ENCODE data around the gene B4GALT5.
"Not testable (repeated sequence)": the region's sequence is repeated elsewhere in the genome, so short reads cannot be mapped to it uniquely, and the experiment has no call there.

B4GALT5 gene

DNA sequence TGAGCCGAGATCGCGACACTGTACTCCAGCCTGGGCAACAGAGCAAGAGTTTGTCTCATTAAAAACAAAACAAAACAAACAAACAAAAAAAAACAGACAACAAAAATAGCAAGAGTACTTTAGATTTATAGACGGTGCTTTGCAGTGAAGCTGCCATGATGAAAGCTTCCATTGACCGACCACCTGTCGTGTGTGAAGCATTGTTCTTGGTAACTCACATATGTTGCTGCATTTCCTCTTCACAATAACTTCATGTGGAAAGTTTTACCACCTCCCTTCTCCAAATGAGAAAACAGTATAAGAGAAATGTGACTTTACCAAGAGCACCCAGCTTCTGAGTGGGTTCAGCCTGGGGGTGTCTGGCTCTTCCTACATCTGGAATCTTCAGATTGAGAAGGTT is 89.4 kb downstream of the B4GALT5 start:
- DNase-seq, result no peak

DNA sequence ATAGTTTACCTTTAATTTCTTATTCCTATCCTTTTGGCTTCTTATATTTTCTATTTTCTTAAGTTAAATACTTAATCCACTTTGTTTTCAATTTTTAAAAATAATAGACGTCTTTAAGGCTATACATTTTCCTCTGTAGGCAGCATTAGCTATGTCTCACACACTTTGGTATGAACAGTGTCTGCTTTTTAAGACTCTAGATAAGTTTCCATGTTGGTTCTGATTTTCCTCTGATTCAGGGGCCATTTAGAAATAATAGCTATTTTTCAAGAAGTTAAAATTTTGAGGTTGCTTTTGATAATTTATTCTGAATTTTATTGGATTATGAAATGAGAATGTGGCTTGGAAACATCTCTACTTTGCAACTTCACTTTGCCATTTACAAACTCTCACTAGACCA is 91.4 kb downstream of the B4GALT5 start:
- DNase-seq, result no peak

DNA sequence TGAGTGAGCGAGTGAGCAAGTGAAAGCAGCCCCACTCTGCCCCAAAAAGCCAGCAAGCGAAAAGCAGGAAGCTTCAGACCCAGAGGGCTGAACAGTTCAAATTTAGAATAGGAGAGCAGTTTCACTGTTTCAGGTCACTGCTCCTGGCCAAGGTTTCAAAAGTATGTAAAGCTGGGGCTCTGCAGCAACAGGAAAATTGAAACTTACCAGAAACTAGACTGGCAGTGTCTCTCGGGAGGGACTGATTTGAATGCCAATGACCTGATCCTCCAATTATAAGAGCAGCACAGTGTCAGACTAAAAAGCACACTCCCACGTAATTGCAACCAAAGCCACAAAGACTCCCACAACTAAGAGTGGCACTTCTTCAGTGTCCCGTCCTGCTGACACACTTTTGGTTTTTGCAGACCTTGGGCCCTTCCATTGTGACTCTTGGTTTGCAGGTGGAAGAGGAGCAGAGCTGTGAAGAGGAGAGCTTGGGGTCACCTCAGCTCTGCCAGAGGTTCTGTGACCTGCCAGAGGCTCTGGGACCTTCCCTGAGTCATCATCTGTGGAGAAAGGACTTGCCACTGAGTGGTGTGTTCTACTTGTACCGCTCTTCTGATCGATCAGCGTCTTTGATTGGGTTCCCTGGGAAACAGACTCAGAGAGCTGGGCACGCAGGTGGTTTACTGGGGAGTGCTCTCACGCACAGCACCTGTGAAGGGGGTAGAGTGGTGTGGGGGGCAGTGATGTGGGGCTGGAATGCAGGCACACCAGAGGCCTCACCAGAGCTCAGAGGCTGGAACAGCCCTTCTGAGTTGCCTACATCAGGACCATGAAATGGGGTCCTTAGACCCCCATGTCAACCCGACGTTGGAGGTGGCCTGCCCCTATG is 93.1 kb downstream of the B4GALT5 start:
- DNase-seq, result no peak

DNA sequence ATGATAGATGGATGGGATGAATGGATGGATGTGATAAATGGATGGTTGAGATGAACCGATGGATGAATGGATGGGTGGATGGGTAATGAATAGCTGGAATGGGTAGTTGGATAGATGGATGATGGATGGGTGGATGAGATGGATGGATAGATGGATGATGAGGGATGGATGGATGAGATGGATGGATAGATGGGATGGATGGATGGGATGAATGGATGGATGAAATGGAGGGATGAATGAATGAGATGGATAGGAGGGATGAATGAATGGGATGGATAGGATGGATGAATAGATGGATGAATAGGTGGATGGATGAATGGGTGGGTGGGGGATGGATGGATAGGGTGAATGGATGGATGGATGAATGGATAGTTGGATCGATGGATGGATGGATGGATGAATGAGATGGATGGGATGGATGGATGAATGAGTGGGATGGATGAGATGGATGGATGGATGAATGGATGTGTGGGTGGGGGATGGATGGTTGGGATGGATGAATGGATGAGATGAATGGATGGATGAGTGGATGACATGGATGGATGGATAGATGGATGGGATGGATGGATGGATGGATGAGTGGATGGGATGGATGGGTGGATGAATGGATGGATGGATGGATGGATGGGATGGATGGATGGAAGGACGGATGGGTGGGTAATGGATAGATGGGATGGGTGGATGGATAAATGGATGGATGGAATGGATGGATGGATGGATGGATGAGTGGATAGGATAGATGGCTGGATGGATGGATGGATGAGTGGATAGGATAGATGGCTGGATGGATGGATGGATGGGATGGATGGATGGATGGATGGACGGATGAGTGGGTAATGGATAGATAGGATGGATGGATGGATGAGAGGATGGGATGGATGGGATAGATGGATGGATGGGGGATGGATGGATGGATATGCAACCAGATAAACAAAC is 94.3 kb downstream of the B4GALT5 start:
- no peak for DNase-seq

DNA sequence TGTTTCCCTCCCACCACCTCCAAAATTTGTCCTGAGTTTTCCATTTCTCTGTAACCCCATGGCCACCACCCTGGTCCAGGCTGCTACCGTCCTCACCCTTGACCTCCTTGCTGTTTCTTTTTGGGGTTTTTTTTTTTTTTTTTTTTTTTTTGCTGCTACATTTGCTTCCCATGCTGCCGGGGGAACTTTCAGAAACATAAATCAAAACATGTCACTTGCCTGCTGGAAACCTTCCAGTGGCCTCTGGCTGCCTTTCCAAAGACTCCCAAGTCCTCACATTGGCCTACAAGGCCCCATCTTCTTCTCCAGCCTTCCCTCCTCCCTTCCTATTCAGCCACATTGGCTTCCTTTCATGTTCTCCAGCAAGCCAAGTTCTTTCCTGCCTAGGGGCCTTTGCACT is 95.4 kb downstream of the B4GALT5 start:
- DNase-seq, result no peak

DNA sequence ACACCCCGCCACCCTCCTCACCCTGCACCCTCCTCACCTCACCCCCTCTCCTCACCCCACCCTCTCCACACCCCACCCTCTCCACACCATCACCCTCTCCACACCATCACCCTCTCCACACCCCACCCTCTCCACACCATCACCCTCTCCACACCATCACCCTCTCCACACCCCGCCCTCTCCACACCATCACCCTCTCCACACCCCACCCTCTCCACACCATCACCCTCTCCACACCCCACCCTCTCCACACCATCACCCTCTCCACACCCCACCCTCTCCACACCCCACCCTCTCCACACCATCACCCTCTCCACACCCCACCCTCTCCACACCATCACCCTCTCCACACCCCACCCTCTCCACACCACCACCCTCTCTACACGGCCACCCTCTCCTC is 96.3 kb downstream of the B4GALT5 start:
- DNase-seq, result not testable (repeated sequence)

DNA sequence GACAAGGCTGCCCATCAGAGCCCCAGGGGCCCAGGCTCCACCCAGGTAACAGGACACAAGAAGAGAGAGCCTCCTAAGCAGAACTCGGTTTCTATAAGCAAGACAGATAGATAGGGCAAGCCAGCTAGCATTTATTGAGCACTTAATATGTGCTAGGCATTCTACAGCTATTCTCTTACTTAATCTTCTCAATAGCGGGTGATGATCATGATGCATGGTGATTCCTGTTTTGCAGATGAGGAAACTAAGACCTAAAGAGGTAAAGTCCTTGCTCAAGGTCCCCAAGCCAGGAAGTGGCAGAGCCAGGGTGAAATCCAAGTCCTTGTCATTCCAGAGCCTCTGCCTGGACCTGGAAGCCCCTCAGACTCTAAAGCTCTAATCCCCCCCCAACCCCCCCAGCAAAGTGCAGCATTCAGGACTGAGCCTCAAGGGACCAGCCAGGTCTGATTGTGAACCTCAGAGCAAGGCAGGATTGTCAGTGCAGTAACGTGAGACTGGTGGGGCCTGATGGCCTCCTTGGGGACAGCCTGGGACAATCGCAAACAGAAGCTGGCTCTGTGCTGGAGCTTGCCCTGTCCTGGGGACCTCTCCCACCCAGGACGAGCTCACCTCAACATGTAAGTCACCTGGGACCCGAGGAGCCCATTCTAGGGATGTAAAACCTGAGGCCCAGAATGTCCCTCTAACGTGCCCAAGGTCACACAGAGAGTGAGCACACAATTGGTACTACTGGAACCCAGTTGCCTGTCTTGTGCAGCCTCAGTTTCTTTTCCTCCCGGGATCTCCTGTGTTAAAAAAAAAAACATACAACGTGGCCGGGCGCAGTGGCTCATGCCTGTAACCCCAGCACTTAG is 97.3 kb downstream of the B4GALT5 start:
- DNase-seq, result no peak

DNA sequence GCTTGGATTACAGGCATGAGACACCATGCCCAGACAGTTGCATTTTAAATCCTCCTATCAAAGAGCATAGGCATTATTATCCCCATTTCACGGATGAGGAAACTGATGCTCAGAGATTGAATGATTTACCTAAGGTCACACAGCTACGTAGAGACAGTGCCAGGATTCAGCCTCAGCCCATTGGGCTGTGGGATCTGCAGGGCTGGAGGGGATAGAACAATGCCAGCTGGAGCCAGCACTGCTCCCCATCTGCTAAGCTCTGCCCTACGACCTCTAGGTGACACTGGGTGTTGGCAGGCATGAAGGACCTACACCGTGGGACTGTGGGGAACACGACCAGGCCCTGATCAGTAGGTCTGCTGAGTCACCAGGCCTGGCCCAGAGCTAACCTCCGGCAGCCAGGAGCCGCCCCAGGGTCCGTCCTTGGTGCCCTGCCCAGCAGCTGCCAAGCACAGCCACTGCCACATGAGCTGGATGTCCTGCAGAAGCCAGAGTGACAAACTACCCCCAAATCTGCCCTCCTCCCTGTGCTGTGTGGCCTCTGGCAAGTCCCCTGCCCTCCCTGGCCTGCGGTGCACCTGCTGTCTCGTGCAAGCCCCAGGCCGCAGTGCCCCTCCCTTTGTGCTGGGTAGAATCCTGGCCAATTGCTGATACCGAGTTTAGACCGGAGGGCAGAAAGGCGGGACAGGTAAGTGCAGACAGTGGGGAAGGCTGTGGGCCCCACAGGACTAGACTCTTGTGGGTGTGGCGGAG is 98.1 kb downstream of the B4GALT5 start:
- DNase-seq, result no peak

DNA sequence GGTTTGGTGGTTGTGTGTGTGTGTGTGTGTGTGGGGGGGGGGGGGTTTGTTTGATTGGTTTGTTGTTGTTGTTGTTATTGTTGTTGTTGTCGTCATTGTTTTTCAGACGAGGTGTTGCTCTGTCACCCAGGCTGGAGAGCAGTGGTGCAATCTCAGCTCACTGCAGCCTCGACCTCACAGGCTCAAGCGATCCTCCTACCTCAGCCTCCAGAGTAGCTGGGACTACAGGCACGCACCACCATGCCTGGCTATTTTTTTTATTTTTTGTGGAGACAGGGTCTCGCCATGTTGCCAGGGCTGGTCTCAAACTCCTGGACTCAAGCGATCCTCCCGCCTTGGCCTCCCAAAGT is 98.7 kb downstream of the B4GALT5 start:
- not testable (repeated sequence) for DNase-seq

DNA sequence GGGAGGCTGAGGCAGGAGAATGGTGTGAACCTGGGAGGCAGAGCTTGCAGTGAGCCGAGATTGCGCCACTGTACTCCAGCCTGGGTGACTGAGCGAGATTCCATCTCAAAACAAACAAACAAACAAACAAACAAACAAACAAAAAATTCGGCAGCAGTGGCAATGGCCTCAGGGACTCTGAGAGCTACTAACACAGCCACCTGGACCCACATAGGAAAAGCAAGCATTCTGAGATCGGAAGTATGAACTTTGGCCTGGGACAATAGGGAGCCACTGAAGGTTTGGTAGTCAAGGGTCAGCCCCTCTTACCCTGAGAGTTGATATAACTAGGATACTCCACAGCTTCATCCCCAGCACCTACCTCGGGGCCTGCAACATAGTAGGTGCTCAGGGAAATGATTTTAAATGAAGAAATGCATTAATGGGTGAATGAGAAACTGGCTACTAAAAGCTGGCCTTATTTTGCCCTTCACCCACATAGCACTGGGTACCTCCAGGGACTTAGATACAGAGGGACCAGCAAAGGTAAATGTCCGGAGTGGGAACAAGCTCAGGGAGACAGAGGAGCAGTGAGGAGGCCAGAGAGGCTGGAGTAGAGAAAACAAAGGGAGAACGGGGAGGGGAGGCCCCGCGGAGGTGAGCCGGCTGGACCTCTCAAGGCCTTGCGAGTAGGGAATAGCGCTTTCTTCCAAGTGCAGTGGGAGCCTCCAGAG is 99.2 kb downstream of the B4GALT5 start:
- no peak for DNase-seq

DNA sequence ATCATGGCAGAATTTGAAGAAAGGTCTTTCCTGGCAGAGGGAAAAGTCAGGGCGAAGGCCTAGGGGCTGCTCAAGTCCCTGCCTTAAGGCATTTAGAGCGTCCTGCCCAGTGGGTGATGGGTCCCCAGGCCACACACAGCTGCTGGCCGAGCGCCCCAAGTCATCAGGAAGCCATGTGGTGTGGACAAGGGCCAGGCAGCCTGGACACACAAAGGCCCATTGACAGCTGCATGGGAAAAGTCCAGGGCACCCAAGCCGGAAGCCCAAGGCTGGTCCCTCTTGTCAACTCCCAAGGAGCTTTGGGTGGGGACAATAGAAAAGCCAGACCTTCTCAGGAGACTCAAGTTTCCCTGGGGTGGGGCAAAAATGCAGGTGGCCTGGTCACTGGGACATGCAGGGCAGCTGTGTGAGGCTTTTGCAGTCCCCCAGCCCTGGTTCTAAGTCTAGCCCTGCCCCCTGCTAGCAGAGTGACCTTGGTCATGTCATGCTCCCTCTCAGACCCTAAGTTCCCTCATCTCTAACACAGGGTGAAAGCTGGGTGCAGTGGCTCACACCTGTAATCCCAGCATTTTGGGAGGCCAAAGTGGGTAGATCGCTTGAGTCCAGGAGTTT is 101.4 kb downstream of the B4GALT5 start:
- no peak for DNase-seq

DNA sequence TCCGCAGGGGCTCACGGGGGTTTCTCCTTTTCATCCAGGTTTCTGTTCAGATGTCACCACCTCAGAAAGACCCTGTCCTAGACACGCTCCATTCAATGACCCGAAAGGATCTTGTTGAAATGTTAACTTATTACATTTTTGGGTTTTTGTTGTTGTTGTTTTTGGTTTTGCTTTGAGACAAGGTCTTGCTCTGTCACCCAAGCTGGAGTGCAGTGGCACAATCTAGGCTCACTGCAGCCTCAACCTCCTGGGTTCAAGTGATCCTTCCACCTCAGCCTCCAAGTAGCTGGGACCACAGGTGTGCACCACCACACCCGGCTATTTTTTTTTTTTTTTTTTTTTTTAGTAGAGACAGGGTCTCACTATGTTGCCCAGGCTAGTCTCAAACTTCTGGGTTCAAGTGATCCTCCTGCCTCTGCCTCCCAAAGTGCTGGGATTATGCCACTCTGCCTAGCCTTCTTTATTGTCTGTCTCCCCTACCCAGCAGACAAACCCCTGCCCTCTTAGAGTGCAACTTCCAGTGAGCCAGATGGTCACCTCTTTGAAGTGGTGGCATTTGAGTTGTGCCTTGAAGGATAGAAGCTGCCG is 102.0 kb downstream of the B4GALT5 start:
- DNase-seq, result not testable (repeated sequence)

DNA sequence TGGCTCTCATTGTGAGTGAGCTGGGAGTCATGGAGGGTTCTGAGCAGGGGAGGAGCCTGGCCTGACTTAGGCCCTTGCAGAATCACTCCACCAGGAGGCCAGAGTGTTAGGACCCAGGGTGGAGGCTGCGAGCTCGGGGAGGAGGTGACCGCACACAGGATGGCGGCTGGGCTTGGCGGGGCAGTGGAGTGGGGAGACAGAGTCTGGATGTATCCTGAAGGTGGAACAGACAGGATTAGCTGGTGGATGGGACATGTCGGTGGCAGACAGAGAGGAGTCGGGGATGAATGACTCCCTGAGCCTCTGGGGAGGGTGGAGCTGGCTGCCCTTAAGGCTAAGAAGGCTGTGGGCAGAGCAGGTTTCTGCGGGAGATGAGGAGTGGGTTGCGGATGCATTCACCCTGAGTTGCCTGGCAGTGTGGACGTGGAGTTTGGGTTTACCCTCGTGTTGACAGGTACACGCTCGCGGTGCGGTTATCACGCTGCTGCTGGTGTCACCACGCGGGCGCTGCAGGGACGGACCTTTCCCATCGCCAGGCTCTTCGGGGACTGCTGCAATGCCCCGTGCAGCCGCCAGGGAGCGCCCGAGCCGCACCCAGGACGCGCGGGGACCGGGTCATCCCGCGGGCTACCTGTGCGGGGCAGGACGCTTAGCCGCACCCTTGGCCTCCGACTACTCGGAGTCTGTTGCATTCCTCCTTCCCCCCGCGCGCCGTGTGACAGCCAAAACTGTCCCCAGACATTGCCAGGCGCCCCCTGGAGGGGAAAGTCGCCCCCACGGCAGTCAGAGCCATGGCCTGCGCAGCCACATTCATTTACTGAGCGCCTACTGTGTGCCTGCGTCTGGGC is 102.8 kb downstream of the B4GALT5 start:
- peak; percentile 57 for DNase-seq

DNA sequence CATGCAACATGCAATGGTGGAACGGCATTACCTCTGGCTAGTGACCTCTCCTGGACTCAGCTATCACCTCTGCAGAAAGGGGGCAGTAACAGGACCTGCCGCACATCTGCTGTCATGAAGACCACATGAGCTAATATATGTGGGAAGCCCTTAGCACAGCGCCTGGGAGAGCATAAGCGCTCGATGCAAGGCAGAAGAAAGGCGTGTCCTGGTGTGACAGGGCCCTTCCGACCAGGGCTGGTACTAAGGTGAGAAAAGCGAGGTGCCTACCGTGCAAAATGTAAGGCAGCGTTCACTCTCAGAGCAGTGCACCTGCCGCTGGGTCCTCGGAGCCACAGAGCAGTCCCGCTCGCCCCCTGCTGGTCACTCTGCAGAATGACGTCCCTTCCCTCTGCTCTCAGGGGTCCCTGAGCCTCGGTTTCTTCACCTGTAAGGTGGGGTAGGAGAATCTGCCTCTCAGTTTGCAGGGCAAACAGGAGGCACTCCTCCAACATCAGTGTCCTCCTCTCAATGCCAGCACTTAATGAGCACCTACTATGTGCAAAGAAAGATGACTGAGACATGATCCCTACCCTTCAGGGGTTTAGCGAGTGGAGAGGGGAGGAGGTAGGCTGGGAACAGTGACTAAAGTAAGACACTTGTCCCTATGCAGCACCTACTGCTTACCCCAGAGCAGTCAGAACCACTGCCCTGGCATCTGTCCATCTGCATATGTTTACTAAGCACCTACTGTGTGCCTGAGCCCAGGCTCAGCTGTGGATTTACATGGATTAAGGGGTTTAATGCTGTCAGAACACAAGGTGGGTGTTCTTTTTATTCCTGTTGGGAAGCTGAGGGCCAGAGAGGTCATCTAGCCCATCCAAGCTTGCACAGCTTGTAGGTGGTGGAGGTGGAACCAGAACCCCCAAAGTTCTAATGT is 104.7 kb downstream of the B4GALT5 start:
- peak; percentile 61 for DNase-seq

DNA sequence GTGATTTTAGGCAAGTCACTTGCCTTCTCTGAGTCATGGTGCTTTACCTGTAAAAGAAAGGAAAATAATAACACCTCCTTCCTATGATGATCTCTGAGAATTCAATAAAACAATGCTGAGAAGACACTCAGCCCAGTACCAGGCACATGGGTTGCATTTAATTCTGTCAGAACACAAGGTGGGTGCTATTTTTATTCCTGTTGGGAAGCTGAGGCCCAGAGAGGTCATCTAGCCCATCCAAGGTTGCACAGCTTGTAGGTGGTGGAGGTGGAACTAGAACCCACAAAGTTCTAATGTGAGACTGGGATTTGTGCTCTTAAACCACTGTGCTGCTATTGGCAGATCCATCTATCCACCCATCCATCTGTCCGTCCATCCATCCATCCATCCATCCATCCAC is 106.1 kb downstream of the B4GALT5 start:
- DNase-seq, result no peak

DNA sequence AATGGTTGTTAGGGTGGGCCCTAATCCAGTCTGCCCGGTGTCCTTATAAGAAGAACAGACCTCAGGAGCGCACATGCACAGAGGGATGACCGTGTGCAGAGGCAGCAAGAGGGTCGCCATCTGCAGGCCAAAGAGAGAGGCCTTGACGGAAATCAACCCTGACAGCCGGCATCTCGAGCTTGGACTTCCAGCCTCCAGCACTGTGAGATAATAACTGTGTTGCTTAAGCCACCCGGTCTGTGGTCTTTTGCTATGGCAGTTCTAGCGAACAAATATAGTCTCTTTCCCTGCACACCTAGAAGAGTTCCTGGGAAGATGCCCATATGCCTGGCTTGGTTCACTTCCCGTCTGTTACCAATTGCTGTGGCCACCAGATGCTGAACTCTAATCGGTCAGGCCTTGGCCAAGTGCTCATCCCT is 110.5 kb downstream of the B4GALT5 start:
- DNase-seq, result no peak

DNA sequence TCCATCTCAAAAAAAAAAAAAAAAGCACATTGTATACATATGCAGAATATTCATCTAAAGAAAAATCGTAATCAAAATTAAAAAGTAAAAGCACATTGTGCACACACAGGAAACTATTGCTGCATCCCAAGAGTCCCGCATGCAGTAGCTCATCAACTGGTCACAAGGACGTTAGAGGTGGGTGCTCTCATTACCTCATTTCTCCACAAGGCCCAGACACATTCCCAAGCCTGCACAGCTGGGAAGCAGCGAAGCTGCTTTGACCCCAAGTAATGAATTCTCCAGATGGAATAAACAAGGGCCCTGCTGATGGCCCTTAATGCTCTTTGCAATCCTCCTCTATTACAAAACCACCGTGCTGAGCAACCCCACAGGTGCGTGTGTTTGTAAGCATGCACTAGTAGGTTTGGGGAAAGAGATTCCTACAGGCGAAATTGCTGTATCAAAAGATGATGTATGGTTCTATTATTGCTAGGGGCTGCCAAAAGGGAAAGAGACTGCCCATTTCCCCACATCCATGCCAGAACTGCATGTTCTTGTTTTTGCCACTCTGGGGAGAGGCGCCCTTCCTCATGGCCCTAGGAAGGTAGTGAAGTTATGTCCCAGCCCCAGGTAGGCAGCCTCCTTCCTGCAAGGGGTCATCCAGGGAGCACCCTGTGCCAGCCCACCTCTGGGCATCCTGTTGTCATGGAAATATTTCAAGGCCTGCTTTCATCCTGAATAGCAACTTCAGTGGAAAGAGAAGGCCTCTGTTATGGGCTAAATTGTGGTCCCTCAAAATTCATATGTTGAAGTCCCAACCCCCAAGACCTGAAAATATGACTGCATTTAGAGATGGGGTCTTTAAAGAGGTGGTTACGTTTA is 111.1 kb downstream of the B4GALT5 start:
- DNase-seq, result no peak
